Measurements from ENCODE around the gene EHMT1. TPM values are rescaled to one million over a fixed set of nuclear protein-coding genes. Genes with fewer than 3 reads are reported as not detected.

The EHMT1 gene
- total and polyA plus RNA-seq, 10 of the 15 experiments (the other 5 are each of a cell fraction or from before 2014, with no cell fraction given), result 2.9 to 100 (median 48.1) TPM

DNA sequence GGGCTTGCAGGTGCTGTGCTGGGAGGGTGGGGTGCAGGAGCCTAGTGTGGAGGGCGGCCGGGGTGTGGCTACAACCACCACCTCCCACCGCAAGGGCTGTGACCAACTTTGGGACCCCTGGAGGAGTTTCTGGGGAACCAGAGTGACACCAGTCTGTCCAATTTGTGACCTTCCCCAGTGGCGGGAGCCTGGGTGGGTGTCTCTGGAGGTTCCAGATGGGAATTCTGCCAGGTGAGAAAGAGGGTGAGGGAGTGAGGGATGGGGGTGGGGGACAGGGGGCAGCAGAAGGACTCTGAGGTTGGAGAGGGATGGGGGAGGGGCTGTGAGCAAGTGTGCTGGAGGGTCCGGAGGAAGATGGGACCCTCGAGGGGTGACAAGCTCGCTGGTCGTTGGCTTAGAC, 254.6 kb downstream of the EHMT1 start:
- Histone ChIP-seq H4K20me1 (ENCODE audit: control insufficient read depth, insufficient read depth) (no peaks in the 10 kb centered on the region), H2AFZ (ENCODE audit: control insufficient read depth, low read depth, low read length) (no peak overlapping the region), H3K4me2 (ENCODE audit: control insufficient read depth, insufficient read depth) (no peak overlapping the region), H3K9me3 (replicated peaks; ENCODE audit: control insufficient read depth, insufficient read depth, low read length) (no peaks in the 10 kb centered on the region; the same call in 2 of the 3 replicates), H3K4me1 (ENCODE audit: control insufficient read depth, insufficient read depth, low read length) (no peaks in the 10 kb centered on the region), H3K4me3 (no peak overlapping the region), H3K9ac (ENCODE audit: control insufficient read depth, insufficient read depth, low read length) (no peak overlapping the region), H3K27ac (ENCODE audit: control insufficient read depth, insufficient read depth) (no peak overlapping the region), H3K36me3 (ENCODE audit: control insufficient read depth in 2 of 2, insufficient read depth in 2 of 2, low read length in 1 of 2) (no peaks in the 10 kb centered on the region), H3K27me3 (replicated peaks in 1 of 2; ENCODE audit: control insufficient read depth in 2 of 2, insufficient read depth in 2 of 2, low read length in 1 of 2) (no peaks in the 10 kb centered on the region; a peak in 1 of 4 replicates), H3K79me2 (ENCODE audit: control insufficient read depth, insufficient read depth, low read length) (no peaks in the 10 kb centered on the region)
- DNase-seq (ENCODE audit: low read depth, low spot score), result no peak
- no peak for ATAC-seq
- intact Hi-C loops (cut with micrococcal nuclease; ENCODE audit: unreplicated experiment) (no loop called here), in situ Hi-C loops (cut with MboI) (no loop called here)
- SMC1A ChIA-PET (ENCODE audit: uncharacterized antibody, unreplicated experiment), result no interaction called here
- POLR2A ChIA-PET, result no interaction called here
- no TSS peak for BruUV-seq (replicated peaks)
- WGBS (ENCODE audit: insufficient coverage, insufficient replicate concordance, low lambda C conversion rate, missing lambda C conversion rate), result 24% methylated on average over 7 of the region's 8 CpGs
- RAD21 ChIA-PET (ENCODE audit: unreplicated experiment), result no interaction called here
- CTCF ChIA-PET, result no interaction called here
- no peak for FAIRE-seq
- TF ChIP-seq LARP7 (IDR thresholded peaks at IDR 0.05) (no peak), CHD1 (IDR thresholded peaks at IDR 0.05; ENCODE audit: low read depth, low read length) (no peak), IKZF1 (conservative IDR thresholded peaks at IDR 0.05) (no peak), MEF2B (IDR thresholded peaks at IDR 0.05; ENCODE audit: partially characterized antibody, poor library complexity, severe bottlenecking) (no peak), CEBPB (IDR thresholded peaks at IDR 0.05; ENCODE audit: borderline replicate concordance in 1 of 2, low read depth in 2 of 2, low read length in 2 of 2) (no peak), TCF12 (IDR thresholded peaks at IDR 0.05; ENCODE audit: low read depth, low read length) (no peak), RUNX3 (IDR thresholded peaks at IDR 0.05; ENCODE audit: low read length) (no peak), EGR1 (IDR thresholded peaks at IDR 0.05; ENCODE audit: borderline replicate concordance in 1 of 2, low read depth in 2 of 2, low read length in 2 of 2) (no peak), ETV6 (conservative IDR thresholded peaks at IDR 0.05 in 1 of 2, IDR thresholded peaks at IDR 0.05 in 1 of 2; ENCODE audit: borderline replicate concordance in 1 of 2, low read depth in 1 of 2) (no peak), RBBP5 (conservative IDR thresholded peaks at IDR 0.05) (no peak), STAT3 (IDR thresholded peaks at IDR 0.05; ENCODE audit: low read depth, low read length) (no peak), BCL11A (IDR thresholded peaks at IDR 0.05; ENCODE audit: low read depth, low read length) (no peak), TBL1XR1 (IDR thresholded peaks at IDR 0.05; ENCODE audit: low read depth, low read length) (no peak), RCOR1 (conservative IDR thresholded peaks at IDR 0.05; ENCODE audit: low read depth, low read length) (no peak), EZH2 (IDR thresholded peaks at IDR 0.05; ENCODE audit: borderline replicate concordance, control insufficient read depth, low read depth, low read length) (no peak)
- TF ChIP-seq, protein P1, sequence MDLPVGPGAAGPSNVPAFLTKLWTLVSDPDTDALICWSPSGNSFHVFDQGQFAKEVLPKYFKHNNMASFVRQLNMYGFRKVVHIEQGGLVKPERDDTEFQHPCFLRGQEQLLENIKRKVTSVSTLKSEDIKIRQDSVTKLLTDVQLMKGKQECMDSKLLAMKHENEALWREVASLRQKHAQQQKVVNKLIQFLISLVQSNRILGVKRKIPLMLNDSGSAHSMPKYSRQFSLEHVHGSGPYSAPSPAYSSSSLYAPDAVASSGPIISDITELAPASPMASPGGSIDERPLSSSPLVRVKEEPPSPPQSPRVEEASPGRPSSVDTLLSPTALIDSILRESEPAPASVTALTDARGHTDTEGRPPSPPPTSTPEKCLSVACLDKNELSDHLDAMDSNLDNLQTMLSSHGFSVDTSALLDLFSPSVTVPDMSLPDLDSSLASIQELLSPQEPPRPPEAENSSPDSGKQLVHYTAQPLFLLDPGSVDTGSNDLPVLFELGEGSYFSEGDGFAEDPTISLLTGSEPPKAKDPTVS (IDR thresholded peaks at IDR 0.05; ENCODE audit: low read depth, low read length), result no peak
- TF ChIP-seq, protein P2, sequence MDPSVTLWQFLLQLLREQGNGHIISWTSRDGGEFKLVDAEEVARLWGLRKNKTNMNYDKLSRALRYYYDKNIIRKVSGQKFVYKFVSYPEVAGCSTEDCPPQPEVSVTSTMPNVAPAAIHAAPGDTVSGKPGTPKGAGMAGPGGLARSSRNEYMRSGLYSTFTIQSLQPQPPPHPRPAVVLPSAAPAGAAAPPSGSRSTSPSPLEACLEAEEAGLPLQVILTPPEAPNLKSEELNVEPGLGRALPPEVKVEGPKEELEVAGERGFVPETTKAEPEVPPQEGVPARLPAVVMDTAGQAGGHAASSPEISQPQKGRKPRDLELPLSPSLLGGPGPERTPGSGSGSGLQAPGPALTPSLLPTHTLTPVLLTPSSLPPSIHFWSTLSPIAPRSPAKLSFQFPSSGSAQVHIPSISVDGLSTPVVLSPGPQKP (IDR thresholded peaks at IDR 0.05; ENCODE audit: low read depth, low read length), result no peak
- TF ChIP-seq, protein P3, sequence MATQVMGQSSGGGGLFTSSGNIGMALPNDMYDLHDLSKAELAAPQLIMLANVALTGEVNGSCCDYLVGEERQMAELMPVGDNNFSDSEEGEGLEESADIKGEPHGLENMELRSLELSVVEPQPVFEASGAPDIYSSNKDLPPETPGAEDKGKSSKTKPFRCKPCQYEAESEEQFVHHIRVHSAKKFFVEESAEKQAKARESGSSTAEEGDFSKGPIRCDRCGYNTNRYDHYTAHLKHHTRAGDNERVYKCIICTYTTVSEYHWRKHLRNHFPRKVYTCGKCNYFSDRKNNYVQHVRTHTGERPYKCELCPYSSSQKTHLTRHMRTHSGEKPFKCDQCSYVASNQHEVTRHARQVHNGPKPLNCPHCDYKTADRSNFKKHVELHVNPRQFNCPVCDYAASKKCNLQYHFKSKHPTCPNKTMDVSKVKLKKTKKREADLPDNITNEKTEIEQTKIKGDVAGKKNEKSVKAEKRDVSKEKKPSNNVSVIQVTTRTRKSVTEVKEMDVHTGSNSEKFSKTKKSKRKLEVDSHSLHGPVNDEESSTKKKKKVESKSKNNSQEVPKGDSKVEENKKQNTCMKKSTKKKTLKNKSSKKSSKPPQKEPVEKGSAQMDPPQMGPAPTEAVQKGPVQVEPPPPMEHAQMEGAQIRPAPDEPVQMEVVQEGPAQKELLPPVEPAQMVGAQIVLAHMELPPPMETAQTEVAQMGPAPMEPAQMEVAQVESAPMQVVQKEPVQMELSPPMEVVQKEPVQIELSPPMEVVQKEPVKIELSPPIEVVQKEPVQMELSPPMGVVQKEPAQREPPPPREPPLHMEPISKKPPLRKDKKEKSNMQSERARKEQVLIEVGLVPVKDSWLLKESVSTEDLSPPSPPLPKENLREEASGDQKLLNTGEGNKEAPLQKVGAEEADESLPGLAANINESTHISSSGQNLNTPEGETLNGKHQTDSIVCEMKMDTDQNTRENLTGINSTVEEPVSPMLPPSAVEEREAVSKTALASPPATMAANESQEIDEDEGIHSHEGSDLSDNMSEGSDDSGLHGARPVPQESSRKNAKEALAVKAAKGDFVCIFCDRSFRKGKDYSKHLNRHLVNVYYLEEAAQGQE (IDR thresholded peaks at IDR 0.05; ENCODE audit: low read depth, low read length), result no peak
- TF ChIP-seq, protein P4, sequence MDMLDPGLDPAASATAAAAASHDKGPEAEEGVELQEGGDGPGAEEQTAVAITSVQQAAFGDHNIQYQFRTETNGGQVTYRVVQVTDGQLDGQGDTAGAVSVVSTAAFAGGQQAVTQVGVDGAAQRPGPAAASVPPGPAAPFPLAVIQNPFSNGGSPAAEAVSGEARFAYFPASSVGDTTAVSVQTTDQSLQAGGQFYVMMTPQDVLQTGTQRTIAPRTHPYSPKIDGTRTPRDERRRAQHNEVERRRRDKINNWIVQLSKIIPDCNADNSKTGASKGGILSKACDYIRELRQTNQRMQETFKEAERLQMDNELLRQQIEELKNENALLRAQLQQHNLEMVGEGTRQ (IDR thresholded peaks at IDR 0.05; ENCODE audit: borderline replicate concordance, low read depth, low read length), result no peak

Measured in GM12878 (cell line).